Loucy (cell line): ENCODE data around the gene ATP1A3.

Experiments used
- H2AFZ ChIP-seq: fragments of 200-600 bp; sonication (generic); 2 replicates; pipeline ENCODE4 v1.6.0; 2016; ENCODE audit warnings: antibody characterized with exemption, mild to moderate bottlenecking, low read length, moderate library complexity
- H3F3A ChIP-seq: fragments of 200-600 bp; 2 replicates; pipeline ENCODE4 v1.6.0; 2016; ENCODE audit warnings: antibody characterized with exemption, low read depth, mild to moderate bottlenecking
- H3K27me3 ChIP-seq: fragments of 200-600 bp; sonication (generic); 2 replicates; pipeline ENCODE4 v1.6.1; 2014; ENCODE audit warnings: low read length, mild to moderate bottlenecking; ENCODE audit not compliant: insufficient read depth, poor library complexity, severe bottlenecking
- H3K36me3 ChIP-seq: fragments of 200-600 bp; sonication (generic); 2 replicates; pipeline ENCODE4 v1.6.1; 2016; ENCODE audit warnings: low read length; ENCODE audit not compliant: insufficient read depth
- H3K4me1 ChIP-seq: fragments of 200-600 bp; sonication (generic); 2 replicates; pipeline ENCODE4 v1.5.1; 2014; ENCODE audit warnings: low read length, mild to moderate bottlenecking; ENCODE audit not compliant: insufficient read depth, poor library complexity, severe bottlenecking
- H3K4me2 ChIP-seq: fragments of 200-600 bp; sonication (generic); 2 replicates; pipeline ENCODE4 v1.6.0; 2014; ENCODE audit warnings: antibody characterized with exemption, low read length, low read depth, mild to moderate bottlenecking; ENCODE audit not compliant: poor library complexity, severe bottlenecking
- H3K4me3 ChIP-seq: fragments of 200-600 bp; sonication (generic); 2 replicates; pipeline ENCODE4 v1.5.1; 2014; ENCODE audit warnings: low read length, mild to moderate bottlenecking, mixed read lengths; ENCODE audit not compliant: poor library complexity, severe bottlenecking
- H3K79me2 ChIP-seq: fragments of 200-600 bp; sonication (generic); 2 replicates; pipeline ENCODE4 v1.6.1; 2014; ENCODE audit warnings: low read length; ENCODE audit not compliant: insufficient read depth
- H3K9ac ChIP-seq: fragments of 200-600 bp; sonication (generic); 2 replicates; pipeline ENCODE4 v1.6.0; 2014; ENCODE audit warnings: mild to moderate bottlenecking, low read depth, low read length, moderate library complexity; ENCODE audit not compliant: poor library complexity, severe bottlenecking
- H3K9me2 ChIP-seq: fragments of 200-600 bp; sonication (generic); replicated peaks from 2 replicates; pipeline ENCODE4 v1.6.1; 2016; ENCODE audit warnings: low read depth, low read length, mixed read lengths
- H3K9me3 ChIP-seq: fragments of 200-600 bp; sonication (generic); 2 replicates; pipeline ENCODE4 v1.6.1; 2014; ENCODE audit warnings: mild to moderate bottlenecking, antibody characterized with exemption, low read length, low read depth; ENCODE audit not compliant: insufficient read depth
- H4K20me1 ChIP-seq: fragments of 200-600 bp; sonication (generic); 2 replicates; pipeline ENCODE4 v1.6.0; 2014; ENCODE audit warnings: antibody characterized with exemption, low read length, mild to moderate bottlenecking; ENCODE audit not compliant: insufficient read depth, poor library complexity, severe bottlenecking
- EZH2phosphoT487 ChIP-seq: fragments of 200-600 bp; IDR thresholded peaks from 2 replicates; pipeline ENCODE4 v1.6.1; 2018; ENCODE audit warnings: antibody characterized with exemption, mild to moderate bottlenecking, moderate library complexity, borderline replicate concordance
- TF ChIP-seq, protein P1 (sequence below): fragments of 200-600 bp; sonication (generic); conservative IDR thresholded peaks from 2 replicates; pipeline ENCODE4 v1.5.1; 2014; ENCODE audit warnings: mild to moderate bottlenecking, antibody characterized with exemption, low read length

ATP1A3 gene

DNA sequence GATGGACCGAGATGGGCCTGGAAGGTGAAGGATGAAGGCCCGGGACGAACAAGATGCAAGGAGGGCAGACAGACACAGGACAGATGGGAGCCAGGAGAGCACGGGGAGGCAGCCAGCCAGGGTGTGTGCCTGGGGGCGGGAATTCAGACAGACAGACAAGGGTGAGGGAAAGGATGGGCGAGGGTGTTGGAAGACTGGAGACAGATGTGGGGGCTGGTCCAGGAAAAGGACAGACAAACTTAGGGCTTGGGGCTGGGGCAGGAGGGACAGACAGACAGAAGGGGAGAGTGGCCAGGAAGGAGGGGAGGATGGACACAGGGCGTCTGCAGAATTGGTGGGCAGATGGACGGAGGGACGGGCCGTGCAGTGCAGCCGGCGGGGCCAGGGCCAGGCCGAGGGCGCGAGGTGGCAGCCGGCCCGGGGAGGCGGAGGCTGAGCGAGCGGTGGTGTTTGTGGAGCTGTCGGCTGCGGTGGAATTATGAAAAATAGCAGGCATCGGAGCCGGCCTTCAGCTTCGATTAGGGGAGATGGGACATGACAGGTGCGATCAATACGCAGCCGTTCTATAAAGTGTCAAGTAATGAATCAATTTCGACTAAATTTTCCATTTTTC lies 61.2 kb downstream of the ATP1A3 start:
- H3K36me3 ChIP-seq: no peaks in the 10 kb centered on the region
- no peaks in the 10 kb centered on the region for H4K20me1 ChIP-seq
- no peak overlapping the region for H2AFZ ChIP-seq
- H3K9ac ChIP-seq: no peak overlapping the region
- no peaks in the 10 kb centered on the region for H3K9me3 ChIP-seq
- TF ChIP-seq EZH2phosphoT487: no peak
- TF ChIP-seq, protein P1, sequence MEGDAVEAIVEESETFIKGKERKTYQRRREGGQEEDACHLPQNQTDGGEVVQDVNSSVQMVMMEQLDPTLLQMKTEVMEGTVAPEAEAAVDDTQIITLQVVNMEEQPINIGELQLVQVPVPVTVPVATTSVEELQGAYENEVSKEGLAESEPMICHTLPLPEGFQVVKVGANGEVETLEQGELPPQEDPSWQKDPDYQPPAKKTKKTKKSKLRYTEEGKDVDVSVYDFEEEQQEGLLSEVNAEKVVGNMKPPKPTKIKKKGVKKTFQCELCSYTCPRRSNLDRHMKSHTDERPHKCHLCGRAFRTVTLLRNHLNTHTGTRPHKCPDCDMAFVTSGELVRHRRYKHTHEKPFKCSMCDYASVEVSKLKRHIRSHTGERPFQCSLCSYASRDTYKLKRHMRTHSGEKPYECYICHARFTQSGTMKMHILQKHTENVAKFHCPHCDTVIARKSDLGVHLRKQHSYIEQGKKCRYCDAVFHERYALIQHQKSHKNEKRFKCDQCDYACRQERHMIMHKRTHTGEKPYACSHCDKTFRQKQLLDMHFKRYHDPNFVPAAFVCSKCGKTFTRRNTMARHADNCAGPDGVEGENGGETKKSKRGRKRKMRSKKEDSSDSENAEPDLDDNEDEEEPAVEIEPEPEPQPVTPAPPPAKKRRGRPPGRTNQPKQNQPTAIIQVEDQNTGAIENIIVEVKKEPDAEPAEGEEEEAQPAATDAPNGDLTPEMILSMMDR: no peak
- H3F3A ChIP-seq: 0 out of 2 replicates have a peak, but pooled peaks cover 3% of the 10 kb centered on the region
- H3K27me3 ChIP-seq: no peaks in the 10 kb centered on the region
- no peak overlapping the region for H3K4me2 ChIP-seq
- H3K4me1 ChIP-seq: peaks cover 24% of the 10 kb centered on the region
- peaks cover 10% of the 10 kb centered on the region; the same call in 1 of the 2 replicates for H3K79me2 ChIP-seq
- no peak overlapping the region for H3K4me3 ChIP-seq
- H3K9me2 ChIP-seq: no peaks in the 10 kb centered on the region

DNA sequence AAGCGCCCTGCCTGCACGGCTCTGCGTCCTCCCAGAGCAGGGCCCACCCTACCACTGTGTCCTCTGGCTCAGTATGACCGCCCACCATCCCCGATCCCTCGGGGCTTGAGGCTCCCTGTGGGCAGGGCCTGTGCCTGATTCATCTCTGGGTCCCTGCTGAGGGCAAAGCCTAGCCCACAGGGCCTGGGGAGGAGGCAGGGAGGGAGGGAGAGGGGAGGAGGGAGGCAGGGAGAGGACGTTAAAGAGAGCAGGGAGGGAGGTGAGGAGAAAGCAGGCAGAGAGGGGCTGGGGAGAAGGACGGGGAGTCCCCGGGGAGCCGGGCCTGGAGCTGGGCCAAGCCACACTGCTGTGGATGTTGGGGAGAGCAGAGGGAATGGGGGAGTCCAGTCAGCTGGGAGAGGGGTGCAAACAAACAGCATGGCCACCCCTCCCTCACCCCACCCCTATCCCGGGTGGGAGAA lies 61.7 kb downstream of the ATP1A3 start:
- Histone ChIP-seq H3K27me3 (no peaks in the 10 kb centered on the region), H3K4me1 (peaks cover 28% of the 10 kb centered on the region), H4K20me1 (no peaks in the 10 kb centered on the region)

DNA sequence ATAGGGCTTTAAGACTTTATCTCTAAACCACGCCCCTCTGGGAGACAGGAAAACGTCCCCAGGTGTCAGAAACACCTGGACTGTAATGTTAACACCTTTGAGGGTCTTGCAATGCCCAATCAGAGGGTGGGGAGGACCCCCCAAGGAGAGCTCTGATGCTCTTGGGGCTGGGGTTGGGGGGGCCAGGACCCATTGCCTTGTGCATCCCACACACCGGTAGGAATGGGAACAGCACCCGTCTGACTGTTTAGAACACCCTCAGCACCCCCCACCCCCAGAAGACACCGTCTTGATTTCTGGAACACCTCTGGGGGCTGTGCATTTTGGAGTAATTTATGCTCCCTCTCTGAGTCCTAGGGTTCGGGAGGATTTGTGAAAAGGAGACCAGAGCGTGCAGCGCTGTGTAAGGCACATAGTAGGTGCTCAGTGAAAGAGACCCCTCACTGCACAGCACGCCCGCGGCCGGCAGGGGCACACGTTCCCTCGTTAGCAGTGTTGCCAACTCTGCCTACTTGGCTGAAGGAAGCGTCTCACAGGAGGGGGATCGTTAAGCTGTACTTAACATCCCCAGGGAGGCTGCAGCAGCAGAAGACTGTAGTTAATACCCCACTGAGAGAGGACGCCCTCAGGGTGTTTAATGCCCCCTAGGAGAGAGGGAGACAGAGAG lies 63.0 kb downstream of the ATP1A3 start:
- no peak for TF ChIP-seq EZH2phosphoT487
- TF ChIP-seq, protein P1: no peak
- Histone ChIP-seq H3K9me3 (no peaks in the 10 kb centered on the region), H3F3A (no peaks in the 10 kb centered on the region), H3K4me1 (peaks cover 29% of the 10 kb centered on the region), H4K20me1 (no peaks in the 10 kb centered on the region), H3K36me3 (no peaks in the 10 kb centered on the region), H3K79me2 (peaks cover 10% of the 10 kb centered on the region; the same call in 1 of the 2 replicates), H3K27me3 (no peaks in the 10 kb centered on the region), H2AFZ (no peak overlapping the region), H3K4me3 (no peak overlapping the region), H3K9me2 (no peaks in the 10 kb centered on the region), H3K4me2 (no peak overlapping the region), H3K9ac (no peak overlapping the region)

More for the DNA sequence above, 61.7 kb downstream of the ATP1A3 start:
- H3F3A ChIP-seq: no peaks in the 10 kb centered on the region
- no peaks in the 10 kb centered on the region for H3K9me3 ChIP-seq
- H3K79me2 ChIP-seq: peaks cover 10% of the 10 kb centered on the region; the same call in 1 of the 2 replicates
- no peak overlapping the region for H2AFZ ChIP-seq
- H3K9ac ChIP-seq: no peak overlapping the region
- TF ChIP-seq, protein P1: no peak
- TF ChIP-seq EZH2phosphoT487: no peak
- no peak overlapping the region for H3K4me2 ChIP-seq
- H3K36me3 ChIP-seq: no peaks in the 10 kb centered on the region
- H3K4me3 ChIP-seq: no peak overlapping the region
- H3K9me2 ChIP-seq: no peaks in the 10 kb centered on the region
